Neural progenitor cell (in vitro differentiated cells): Measurements from ENCODE around the gene ALKBH2. TPM values are rescaled to one million over a fixed set of nuclear protein-coding genes. Genes with fewer than 3 reads are reported as not detected.

Source experiments
- DNase-seq: peaks from one replicate; pipeline ENCODE4 v3.0.0-alpha.2; 2016; ENCODE audit warnings: low spot score
- H2AFZ ChIP-seq: fragments of 200-600 bp; sonication (generic); replicated peaks from 2 replicates; pipeline ENCODE4 v1.6.1; 2016; ENCODE audit warnings: antibody characterized with exemption
- H3F3A ChIP-seq: fragments of 200-600 bp; sonication (generic); 2 replicates; pipeline ENCODE4 v1.6.1; 2016; ENCODE audit warnings: antibody characterized with exemption, low read depth
- H3K27ac ChIP-seq: fragments of 200-600 bp; sonication (generic); 2 replicates; pipeline ENCODE4 v1.5.1; 2016; ENCODE audit warnings: mild to moderate bottlenecking
- H3K27me3 ChIP-seq: fragments of 200-600 bp; sonication (generic); 2 replicates; pipeline ENCODE4 v1.6.1; 2016; ENCODE audit warnings: mild to moderate bottlenecking, moderate library complexity
- H3K36me3 ChIP-seq: fragments of 200-600 bp; sonication (generic); 2 replicates; pipeline ENCODE4 v1.5.1; 2016
- H3K4me1 ChIP-seq: fragments of 200-600 bp; sonication (generic); 2 replicates; pipeline ENCODE4 v1.6.1; 2016; ENCODE audit warnings: mixed run types
- H3K4me2 ChIP-seq: fragments of 200-600 bp; sonication (generic); 2 replicates; pipeline ENCODE4 v1.6.1; 2016
- H3K4me3 ChIP-seq: fragments of 200-600 bp; sonication (generic); 2 replicates; pipeline ENCODE4 v1.5.1; 2016
- H3K79me2 ChIP-seq: fragments of 200-600 bp; sonication (generic); 2 replicates; pipeline ENCODE4 v1.6.1; 2016; ENCODE audit warnings: low read depth
- H3K9ac ChIP-seq: fragments of 200-600 bp; sonication (generic); 2 replicates; pipeline ENCODE4 v1.6.1; 2016
- H3K9me3 ChIP-seq: fragments of 200-600 bp; sonication (generic); 2 replicates; pipeline ENCODE4 v1.5.1; 2016; ENCODE audit warnings: low read depth
- H4K20me1 ChIP-seq: fragments of 200-600 bp; sonication (generic); 2 replicates; pipeline ENCODE4 v1.6.1; 2016; ENCODE audit warnings: low read depth
- H3K27ac Mint-ChIP-seq: 3 replicates; pipeline ENCODE4 v1.8.0; 2021; ENCODE audit warnings: mixed read lengths
- H3K27me3 Mint-ChIP-seq: 2 replicates; pipeline ENCODE4 v1.8.0; 2022; ENCODE audit warnings: low read depth, mild to moderate bottlenecking, inconsistent platforms, moderate library complexity, mixed read lengths; ENCODE audit not compliant: insufficient read depth
- H3K36me3 Mint-ChIP-seq: 3 replicates; pipeline ENCODE4 v1.8.0; 2021; ENCODE audit warnings: mixed read lengths
- H3K4me1 Mint-ChIP-seq: 3 replicates; pipeline ENCODE4 v1.8.0; 2021; ENCODE audit warnings: mixed read lengths
- H3K4me3 Mint-ChIP-seq: 3 replicates; pipeline ENCODE4 v1.8.0; 2021; ENCODE audit warnings: mild to moderate bottlenecking, moderate library complexity, mixed read lengths
- H3K9me3 Mint-ChIP-seq: 3 replicates; pipeline ENCODE4 v1.8.0; 2020; ENCODE audit warnings: mixed read lengths
- CTCF ChIP-seq: fragments of 200-600 bp; sonication (generic); IDR thresholded peaks from 2 replicates; pipeline ENCODE4 v1.5.1; 2017; ENCODE audit warnings: antibody characterized with exemption, mild to moderate bottlenecking
- EZH2 ChIP-seq: fragments of 200-600 bp; sonication (generic); IDR thresholded peaks from 2 replicates; pipeline ENCODE4 v1.6.1; 2017; ENCODE audit warnings: antibody characterized with exemption, mild to moderate bottlenecking, moderate library complexity
- EZH2phosphoT487 ChIP-seq: fragments of 200-600 bp; sonication (generic); IDR thresholded peaks from 2 replicates; pipeline ENCODE4 v1.6.1; 2017; ENCODE audit warnings: antibody characterized with exemption
- total RNA-seq: library from RNA; depleted of rRNA; stranded (reverse); fragments of >200 nt; gene quantifications from 2 replicates; pipeline ENCODE4 v1.2.3, GENCODE V29; 2015; ENCODE audit warnings: low replicate concordance

Gene ALKBH2
- total RNA-seq, 1 donor from 2014 or later, result 18.5 TPM

GRCh38 chr12:109115758-109116610 lies 22.7 kb upstream of the ALKBH2 start, which contains the start of gene ACACB:
Gene ACACB, plus strand, starts transcription at chr12:109116587. Its CDS starts 22,819 bp downstream, at chr12:109139406.
- no peak within 1 kb of the TSS for H3K9ac ChIP-seq
- Mint-ChIP-seq H3K36me3 (peaks cover 3% of the 10 kb centered on the region), H3K27ac (peak within 1 kb of the TSS; percentile 82), H3K4me3 (no peak within 1 kb of the TSS), H3K9me3 (no peaks in the 10 kb centered on the region), H3K4me1 (peaks cover 42% of the 10 kb centered on the region), H3K27me3 (no peaks in the 10 kb centered on the region)
- H3F3A ChIP-seq, result peaks cover 20% of the 10 kb centered on the region
- DNase-seq, result peak; percentile 25
- no peaks in the 10 kb centered on the region for H3K79me2 ChIP-seq
- no peaks in the 10 kb centered on the region for H4K20me1 ChIP-seq
- TF ChIP-seq EZH2phosphoT487, result no peak
- no peak for TF ChIP-seq CTCF
- no peak for TF ChIP-seq EZH2
- peaks cover 21% of the 10 kb centered on the region for H3K4me1 ChIP-seq
- H2AFZ ChIP-seq, result peak within 1 kb of the TSS; percentile 60
- H3K36me3 ChIP-seq, result no peaks in the 10 kb centered on the region
- H3K4me2 ChIP-seq, result peak within 1 kb of the TSS; percentile 46
- H3K4me3 ChIP-seq, result no peak within 1 kb of the TSS
- H3K9me3 ChIP-seq, result no peaks in the 10 kb centered on the region
- no peaks in the 10 kb centered on the region for H3K27me3 ChIP-seq
- H3K27ac ChIP-seq, result peak within 1 kb of the TSS; percentile 5

GRCh38 chr12:109115404-109115757 lies 22.1 kb upstream of the ALKBH2 start:
- Mint-ChIP-seq H3K27ac (peak overlapping the region; percentile 82), H3K4me1 (peaks cover 47% of the 10 kb centered on the region), H3K27me3 (peaks cover 2% of the 10 kb centered on the region), H3K4me3 (no peak overlapping the region), H3K36me3 (peaks cover 3% of the 10 kb centered on the region), H3K9me3 (no peaks in the 10 kb centered on the region)
- H3F3A ChIP-seq, result peaks cover 21% of the 10 kb centered on the region
- peak overlapping the region; percentile 46 for H3K4me2 ChIP-seq
- H4K20me1 ChIP-seq, result no peaks in the 10 kb centered on the region
- H3K79me2 ChIP-seq, result no peaks in the 10 kb centered on the region
- H3K27me3 ChIP-seq, result no peaks in the 10 kb centered on the region
- H3K36me3 ChIP-seq, result no peaks in the 10 kb centered on the region
- H2AFZ ChIP-seq, result peak overlapping the region; percentile 60
- DNase-seq, result no peak
- H3K9me3 ChIP-seq, result no peaks in the 10 kb centered on the region
- H3K4me1 ChIP-seq, result peaks cover 26% of the 10 kb centered on the region
- peak overlapping the region; percentile 5 for H3K27ac ChIP-seq
- TF ChIP-seq CTCF (no peak), EZH2phosphoT487 (no peak)
- no peak overlapping the region for H3K4me3 ChIP-seq
- no peak overlapping the region for H3K9ac ChIP-seq

- no peaks in the 10 kb centered on the region for H3K27me3 ChIP-seq
- H3K4me3 ChIP-seq, result no peak overlapping the region
- H3K79me2 ChIP-seq, result no peaks in the 10 kb centered on the region
- Mint-ChIP-seq H3K27ac (no peak overlapping the region), H3K27me3 (peaks cover 2% of the 10 kb centered on the region), H3K36me3 (peaks cover 5% of the 10 kb centered on the region), H3K4me1 (peaks cover 51% of the 10 kb centered on the region), H3K4me3 (no peak overlapping the region), H3K9me3 (no peaks in the 10 kb centered on the region)
- no peak for DNase-seq
- H3K9ac ChIP-seq, result no peak overlapping the region
- H3K27ac ChIP-seq, result no peak overlapping the region
- no peaks in the 10 kb centered on the region for H3K9me3 ChIP-seq
- TF ChIP-seq CTCF (no peak), EZH2 (no peak), EZH2phosphoT487 (no peak)
- no peak overlapping the region for H3K4me2 ChIP-seq
- no peak overlapping the region for H2AFZ ChIP-seq
- no peaks in the 10 kb centered on the region for H4K20me1 ChIP-seq
- H3F3A ChIP-seq, result peaks cover 29% of the 10 kb centered on the region
- peaks cover 28% of the 10 kb centered on the region for H3K4me1 ChIP-seq
- no peaks in the 10 kb centered on the region for H3K36me3 ChIP-seq
Measured at GRCh38 chr12:109114644-109115043, 21.4 kb upstream of the ALKBH2 start.
